CD4-positive, CD25-positive, alpha-beta regulatory T cell (primary cell): Measurements from ENCODE around the gene KCNG2. TPM values are rescaled to one million over a fixed set of nuclear protein-coding genes. Genes with fewer than 3 reads are reported as not detected.

Experiments used
- ATAC-seq, 2 donors: fragments of 150-1000 bp; cut with Tn5 transposase; one replicate each; pipeline ENCODE4 v1.10.0; 2021; ENCODE audit warnings: low read depth in 2 of 2, moderate number of reproducible peaks in 2 of 2, moderate library complexity in 1 of 2
- DNase-seq, 3 donors: peaks; one replicate each; pipeline versions ENCODE4 v3.0.0 to v3.0.0-alpha.2; 2012 to 2022; ENCODE audit warnings: mixed read lengths in 1 of 3
- H3K27ac ChIP-seq: one replicate; pipeline ENCODE4 v1.7.0; 2013; ENCODE audit warnings: mild to moderate bottlenecking, low read length; ENCODE audit not compliant: insufficient read depth, poor library complexity, severe bottlenecking
- H3K27me3 ChIP-seq: one replicate; pipeline ENCODE4 v1.7.0; 2013; ENCODE audit warnings: low read length; ENCODE audit not compliant: control insufficient read depth, insufficient read depth
- H3K36me3 ChIP-seq: one replicate; pipeline ENCODE4 v1.7.0; 2013; ENCODE audit warnings: mild to moderate bottlenecking, low read length, moderate library complexity; ENCODE audit not compliant: control insufficient read depth, insufficient read depth
- H3K4me1 ChIP-seq: 2 replicates; pipeline ENCODE4 v1.7.0; 2013; ENCODE audit warnings: mild to moderate bottlenecking, low read length; ENCODE audit not compliant: insufficient read depth, control insufficient read depth, poor library complexity, severe bottlenecking
- H3K4me3 ChIP-seq: one replicate; pipeline ENCODE4 v1.7.0; 2013; ENCODE audit warnings: low read depth, mild to moderate bottlenecking, low read length, moderate library complexity
- H3K9me3 ChIP-seq, 2 experiments: 1 replicate in 1 of 2; 2 replicates in 1 of 2; pipeline ENCODE4 v1.7.0; 2013; ENCODE audit warnings: low read length in 2 of 2, mild to moderate bottlenecking in 1 of 2, moderate library complexity in 1 of 2; ENCODE audit not compliant: control insufficient read depth in 2 of 2
- H3K27ac Mint-ChIP-seq, 3 donors: one replicate each; pipeline ENCODE4 v1.8.0; 2020 to 2022; ENCODE audit warnings: mild to moderate bottlenecking in 3 of 3, mixed read lengths in 3 of 3, moderate library complexity in 2 of 3
- H3K27me3 Mint-ChIP-seq: one replicate; pipeline ENCODE4 v1.8.0; 2022; ENCODE audit warnings: mild to moderate bottlenecking, mixed read lengths
- H3K36me3 Mint-ChIP-seq: one replicate; pipeline ENCODE4 v1.8.0; 2020; ENCODE audit warnings: mixed read lengths
- H3K4me1 Mint-ChIP-seq, 4 donors: one replicate each; pipeline ENCODE4 v1.8.0; 2020 to 2022; ENCODE audit warnings: mixed read lengths in 4 of 4, mild to moderate bottlenecking in 1 of 4
- H3K4me3 Mint-ChIP-seq, 4 donors: one replicate each; pipeline ENCODE4 v1.8.0; 2020 to 2022; ENCODE audit warnings: mild to moderate bottlenecking in 4 of 4, mixed read lengths in 4 of 4, moderate library complexity in 3 of 4
- H3K9me3 Mint-ChIP-seq, 7 donors: one replicate each; pipeline ENCODE4 v1.8.0; 2020 to 2022; ENCODE audit warnings: mixed read lengths in 7 of 7, mild to moderate bottlenecking in 3 of 7, moderate library complexity in 2 of 7
- polyA plus RNA-seq, 4 donors: library from polyadenylated mRNA; unstranded; fragments of 300-500 nt; fragmentation: Illumina TruSeq; gene quantifications; one replicate each; pipeline ENCODE4 v1.2.3, GENCODE V29; 2021
- total RNA-seq: library from RNA; stranded (reverse); gene quantifications from one replicate; pipeline ENCODE4 v1.2.3, GENCODE V29; 2022

KCNG2 gene
- total and polyA plus RNA-seq, 5 donors from 2014 or later: not detected

DNA sequence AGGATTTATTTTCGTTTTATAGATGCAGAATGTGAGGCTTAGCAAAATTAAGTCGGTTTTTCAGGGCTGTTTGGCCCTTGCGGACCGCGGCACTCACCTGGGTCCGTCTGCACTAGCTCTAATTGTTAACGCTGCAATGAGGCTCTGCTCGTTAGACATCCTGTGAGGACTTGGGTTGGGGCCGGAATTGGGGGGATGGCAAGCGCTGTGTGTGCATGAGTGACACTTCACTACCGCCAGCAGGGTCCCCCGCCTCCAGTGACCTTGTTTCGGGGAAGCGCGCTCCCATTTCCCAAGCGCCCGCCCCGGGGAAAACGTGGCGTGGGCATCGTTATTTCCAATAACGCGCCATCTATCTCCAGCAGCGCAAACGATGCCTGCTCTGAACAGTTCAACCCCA, 54.2 kb downstream of the KCNG2 start:
- no peaks in the 10 kb centered on the region for H3K27me3 ChIP-seq
- ATAC-seq (no peak), DNase-seq (no peak)
- H3K36me3 Mint-ChIP-seq: no peaks in the 10 kb centered on the region
- no peak overlapping the region for H3K4me3 ChIP-seq
- no peak overlapping the region for H3K4me3 Mint-ChIP-seq
- no peaks in the 10 kb centered on the region for H3K4me1 Mint-ChIP-seq
- no peak overlapping the region for H3K27ac Mint-ChIP-seq
- H3K9me3 ChIP-seq: no peaks in the 10 kb centered on the region
- no peaks in the 10 kb centered on the region for H3K4me1 ChIP-seq
- H3K27ac ChIP-seq: no peak overlapping the region
- H3K27me3 Mint-ChIP-seq: no peaks in the 10 kb centered on the region
- H3K36me3 ChIP-seq: no peaks in the 10 kb centered on the region
- H3K9me3 Mint-ChIP-seq: peaks cover 0 to 2% (median 0%) of the 10 kb centered on the region in 7 donors

DNA sequence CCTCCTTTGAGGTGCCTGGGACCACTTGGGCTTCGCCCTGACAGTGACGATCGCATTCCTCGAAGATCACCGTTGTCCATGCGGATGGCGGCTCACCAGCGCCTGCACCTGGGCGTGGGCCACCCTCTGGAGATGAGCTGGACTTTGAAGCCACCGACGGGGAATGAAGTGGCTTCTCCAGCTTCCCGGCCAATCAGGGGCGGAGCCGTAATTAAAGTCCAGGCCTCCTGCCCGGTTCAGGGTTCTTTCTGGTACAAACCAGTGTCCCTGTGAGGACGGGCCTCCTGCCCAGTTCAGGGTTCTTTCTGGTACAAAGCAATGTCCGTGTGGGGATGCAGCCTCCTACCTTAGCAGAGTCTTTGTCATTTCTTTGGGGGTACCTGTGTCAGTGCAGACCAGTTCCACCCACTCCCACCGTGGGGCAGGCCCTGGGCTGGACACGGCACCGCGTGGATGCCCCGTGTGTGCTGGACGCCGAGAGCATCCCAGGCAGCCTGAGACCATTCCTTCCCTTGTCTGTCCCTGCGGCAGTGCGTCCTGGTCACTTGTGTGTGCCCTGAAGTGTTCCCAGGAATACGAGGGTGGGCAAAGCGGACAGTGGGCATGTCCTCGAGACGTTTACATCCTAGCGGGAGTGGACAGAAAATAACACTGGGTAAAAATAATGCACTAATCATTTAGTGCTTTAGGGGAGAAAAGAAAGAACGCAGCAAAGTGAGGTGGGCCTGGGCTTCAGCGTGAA, 55.0 kb downstream of the KCNG2 start:
- ATAC-seq: no peak
- no peaks in the 10 kb centered on the region for H3K27me3 ChIP-seq
- peaks cover 0 to 5% (median 0%) of the 10 kb centered on the region in 4 donors for H3K4me1 Mint-ChIP-seq
- no peaks in the 10 kb centered on the region for H3K36me3 Mint-ChIP-seq
- no peaks in the 10 kb centered on the region for H3K4me1 ChIP-seq
- peaks cover 0 to 2% (median 0%) of the 10 kb centered on the region in 7 donors for H3K9me3 Mint-ChIP-seq
- no peaks in the 10 kb centered on the region for H3K36me3 ChIP-seq
- no peak overlapping the region for H3K4me3 Mint-ChIP-seq
- H3K4me3 ChIP-seq: no peak overlapping the region
- H3K27ac Mint-ChIP-seq: no peak overlapping the region
- H3K27me3 Mint-ChIP-seq: no peaks in the 10 kb centered on the region
- H3K27ac ChIP-seq: no peak overlapping the region
- H3K9me3 ChIP-seq: no peaks in the 10 kb centered on the region
- DNase-seq: no peak

DNA sequence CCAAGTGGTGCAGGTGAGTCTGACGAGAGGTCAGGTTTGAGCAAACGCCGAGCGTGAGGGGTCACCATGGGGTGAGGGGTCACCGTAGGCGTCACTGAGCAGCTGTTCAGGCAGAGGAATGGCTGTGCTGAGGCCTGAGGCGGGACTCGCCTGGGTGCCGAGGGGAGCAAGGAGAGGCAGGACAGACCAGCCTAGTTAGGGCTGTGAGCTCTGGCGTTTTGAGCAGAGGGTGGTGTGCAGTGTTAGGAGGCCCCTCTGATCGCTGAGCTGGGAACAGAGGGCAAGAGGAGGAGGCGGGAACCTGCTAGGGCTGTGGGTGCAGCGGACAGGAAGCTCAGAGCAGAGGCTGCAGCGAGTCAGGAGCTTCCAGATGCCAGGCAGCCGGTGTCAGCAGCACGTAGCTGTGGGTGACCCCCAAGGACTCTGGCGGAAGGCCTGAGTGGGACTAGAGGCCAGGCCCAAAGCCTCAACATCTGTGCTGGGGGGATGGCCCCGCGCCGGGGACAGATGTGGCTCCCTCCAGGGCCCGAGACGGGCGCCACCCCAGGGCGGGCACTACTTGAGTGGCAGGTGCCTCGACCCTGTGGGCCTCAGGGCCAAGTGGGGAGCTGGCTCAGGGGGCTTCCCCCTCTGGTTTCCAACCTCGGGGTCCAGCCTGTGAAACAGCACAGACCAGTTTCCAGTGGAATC, 55.7 kb downstream of the KCNG2 start:
- Mint-ChIP-seq H3K27ac (no peak overlapping the region), H3K9me3 (peaks cover 0 to 2% (median 0%) of the 10 kb centered on the region in 7 donors), H3K4me1 (peaks cover 0 to 5% (median 0%) of the 10 kb centered on the region in 4 donors), H3K4me3 (no peak overlapping the region), H3K36me3 (no peaks in the 10 kb centered on the region), H3K27me3 (no peaks in the 10 kb centered on the region)
- no peaks in the 10 kb centered on the region for H3K4me1 ChIP-seq
- H3K36me3 ChIP-seq: no peaks in the 10 kb centered on the region
- no peaks in the 10 kb centered on the region for H3K9me3 ChIP-seq
- H3K27me3 ChIP-seq: no peaks in the 10 kb centered on the region
- no peak overlapping the region for H3K4me3 ChIP-seq
- no peak overlapping the region for H3K27ac ChIP-seq
- DNase-seq (no peak), ATAC-seq (no peak)

DNA sequence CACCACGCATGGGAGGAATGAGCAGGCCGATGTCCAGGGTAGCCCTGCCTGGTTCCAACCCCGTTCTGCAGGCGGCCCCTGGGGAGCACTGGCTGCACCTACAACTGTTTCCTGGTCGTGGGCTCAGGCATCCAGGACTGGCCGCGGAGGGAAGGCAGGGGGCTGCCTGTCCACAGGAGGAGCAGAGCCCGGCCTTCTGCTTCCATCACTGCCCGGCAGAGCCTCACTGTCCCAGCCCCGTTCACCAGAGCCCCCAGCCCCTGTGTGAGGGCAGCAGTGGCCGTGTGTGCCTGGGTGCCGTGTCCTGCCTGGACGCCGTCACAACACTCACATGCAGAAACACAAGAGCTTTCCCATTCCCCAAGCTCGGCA, 56.2 kb downstream of the KCNG2 start:
- Histone ChIP-seq H3K27me3 (no peaks in the 10 kb centered on the region), H3K4me3 (no peak overlapping the region), H3K4me1 (no peaks in the 10 kb centered on the region), H3K9me3 (no peaks in the 10 kb centered on the region), H3K36me3 (no peaks in the 10 kb centered on the region), H3K27ac (no peak overlapping the region)
- Mint-ChIP-seq H3K36me3 (no peaks in the 10 kb centered on the region), H3K27me3 (no peaks in the 10 kb centered on the region), H3K27ac (no peak overlapping the region), H3K4me3 (no peak overlapping the region), H3K9me3 (peaks cover 0 to 2% (median 0%) of the 10 kb centered on the region in 7 donors), H3K4me1 (peaks cover 0 to 5% (median 0%) of the 10 kb centered on the region in 4 donors)
- DNase-seq: no peak
- ATAC-seq: no peak

DNA sequence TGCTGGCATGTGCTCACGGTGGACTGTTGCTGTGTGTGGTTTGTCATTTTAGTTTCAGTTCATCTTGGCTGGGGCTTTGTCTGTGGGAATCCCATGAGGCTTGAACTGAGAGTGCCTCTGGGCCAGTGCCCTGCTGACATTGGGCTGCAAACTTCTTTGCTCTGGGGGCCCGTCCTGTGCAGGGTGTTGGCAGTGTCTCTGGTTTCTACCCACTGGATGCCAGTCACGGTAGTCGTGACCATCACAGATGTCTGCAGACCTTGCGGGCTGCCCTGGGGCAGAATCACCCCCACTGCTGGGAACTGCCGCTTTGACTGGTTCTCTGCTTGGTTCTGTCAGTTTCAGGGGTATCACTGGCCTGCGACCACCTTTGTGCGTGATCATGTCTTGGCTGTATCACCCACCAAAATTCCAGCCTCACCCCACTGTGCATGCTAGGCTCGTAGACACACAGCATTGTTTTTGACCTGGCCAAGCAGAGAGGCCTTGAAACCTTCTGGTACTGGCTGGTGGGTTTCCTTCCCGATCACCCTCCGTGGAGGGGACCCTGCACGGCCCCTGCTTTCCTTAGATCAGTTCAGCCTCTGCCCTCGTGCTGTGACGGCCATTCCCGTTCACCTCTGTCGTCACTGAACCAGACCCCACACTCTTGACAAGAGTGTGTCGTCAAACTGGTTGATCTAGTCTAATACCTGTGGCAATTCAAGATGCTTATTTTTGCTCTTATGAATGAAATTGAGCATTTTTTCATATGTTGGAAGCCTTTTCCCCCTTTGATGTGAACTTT, 57.6 kb downstream of the KCNG2 start:
- no peaks in the 10 kb centered on the region for H3K27me3 Mint-ChIP-seq
- H3K4me3 Mint-ChIP-seq: no peak overlapping the region
- no peaks in the 10 kb centered on the region for H3K27me3 ChIP-seq

DNA sequence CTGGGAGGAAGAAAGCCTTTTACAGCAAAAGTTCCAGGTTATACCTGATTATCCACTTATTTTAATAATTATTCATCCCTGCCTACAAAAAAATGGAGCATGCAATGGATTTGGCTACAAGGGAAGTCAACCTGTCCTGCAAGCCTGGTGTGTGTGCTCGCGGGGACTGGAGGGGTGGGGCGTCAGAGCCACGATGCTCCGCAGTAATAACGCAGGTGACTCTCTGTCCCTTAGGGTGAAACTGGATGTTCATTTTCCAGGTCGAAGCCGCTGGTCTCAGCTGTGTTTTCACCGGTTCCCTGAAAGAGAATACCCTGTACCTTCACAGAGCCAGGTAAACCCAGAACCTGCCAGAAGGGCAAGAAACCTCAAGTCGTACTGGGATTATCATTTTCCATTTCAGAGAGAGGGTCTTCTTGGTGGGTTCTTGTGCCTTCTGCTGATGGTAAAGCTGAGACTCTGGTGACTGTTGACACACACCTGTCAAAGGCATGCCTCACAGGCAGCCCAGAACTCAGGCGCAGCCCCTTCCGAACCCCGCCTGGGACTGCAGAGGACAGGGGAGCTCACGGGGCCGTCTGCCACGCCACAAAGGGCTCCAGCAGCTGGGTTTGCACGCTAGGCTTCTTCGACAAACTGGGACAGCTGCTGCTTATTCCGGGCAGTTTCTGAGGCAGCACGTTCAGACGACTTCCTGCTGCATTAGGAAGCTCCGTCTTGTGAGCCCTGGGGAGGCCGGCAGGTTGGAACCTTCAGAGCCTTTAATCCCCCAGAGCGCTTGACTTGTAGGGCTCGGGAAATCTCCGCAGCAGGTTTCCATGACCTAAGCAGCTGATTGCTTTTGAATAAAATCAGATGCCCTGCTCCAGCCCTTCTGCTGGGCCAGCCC, 58.6 kb downstream of the KCNG2 start:
- Histone ChIP-seq H3K27me3 (no peaks in the 10 kb centered on the region), H3K4me3 (no peak overlapping the region), H3K4me1 (no peaks in the 10 kb centered on the region), H3K36me3 (no peaks in the 10 kb centered on the region), H3K27ac (no peak overlapping the region), H3K9me3 (no peaks in the 10 kb centered on the region)
- H3K4me3 Mint-ChIP-seq: no peak overlapping the region
- peaks cover 0 to 3% (median 2%) of the 10 kb centered on the region in 7 donors for H3K9me3 Mint-ChIP-seq
- DNase-seq (peak in 1 of 3 donors; percentile 16), ATAC-seq (no peak)
- no peaks in the 10 kb centered on the region for H3K27me3 Mint-ChIP-seq
- H3K27ac Mint-ChIP-seq: no peak overlapping the region
- H3K4me1 Mint-ChIP-seq: peaks cover 0 to 5% (median 0%) of the 10 kb centered on the region in 4 donors
- H3K36me3 Mint-ChIP-seq: no peaks in the 10 kb centered on the region

More for the DNA sequence above, 57.6 kb downstream of the KCNG2 start:
- H3K36me3 ChIP-seq: no peaks in the 10 kb centered on the region
- DNase-seq: no peak
- H3K4me1 ChIP-seq: no peaks in the 10 kb centered on the region
- ATAC-seq: no peak
- H3K4me3 ChIP-seq: no peak overlapping the region
- H3K27ac ChIP-seq: no peak overlapping the region
- H3K27ac Mint-ChIP-seq: peak overlapping the region in 1 of 3 donors; percentile 64
- peaks cover 0 to 5% (median 0%) of the 10 kb centered on the region in 4 donors for H3K4me1 Mint-ChIP-seq
- H3K9me3 Mint-ChIP-seq: peaks cover 0 to 2% (median 0%) of the 10 kb centered on the region in 7 donors
- no peaks in the 10 kb centered on the region for H3K36me3 Mint-ChIP-seq
- no peaks in the 10 kb centered on the region for H3K9me3 ChIP-seq

DNA sequence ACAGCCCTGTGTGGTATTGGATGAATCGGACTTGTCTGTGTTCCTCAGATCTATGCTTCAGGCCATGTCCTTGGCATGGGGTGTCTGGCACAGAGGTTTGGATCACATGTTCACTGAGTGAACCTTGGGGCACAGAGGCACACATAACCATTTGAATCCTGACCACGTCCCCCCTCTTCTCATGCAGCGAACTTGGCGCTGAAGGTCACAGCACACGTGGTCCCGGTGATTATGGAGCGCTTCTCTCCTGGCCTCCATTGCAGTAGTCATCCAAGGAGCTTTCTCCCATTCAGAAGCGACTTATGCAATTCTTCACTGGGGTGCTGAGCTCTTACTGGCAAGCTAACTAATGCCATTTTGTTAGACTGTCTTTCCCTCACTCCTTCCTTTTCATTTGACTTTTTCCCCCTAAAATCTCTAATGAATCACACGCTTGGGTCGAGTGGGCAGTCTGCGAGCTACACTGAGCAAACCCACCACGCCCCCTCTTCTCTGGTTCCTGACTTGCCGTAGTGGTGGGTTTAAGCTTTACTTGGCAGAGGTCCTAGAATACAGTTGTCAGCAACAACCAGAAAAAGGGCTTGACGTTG, 59.4 kb downstream of the KCNG2 start:
- Mint-ChIP-seq H3K4me1 (peaks cover 0 to 5% (median 0%) of the 10 kb centered on the region in 4 donors), H3K9me3 (peaks cover 2 to 11% (median 4%) of the 10 kb centered on the region in 7 donors), H3K36me3 (no peaks in the 10 kb centered on the region), H3K27me3 (no peaks in the 10 kb centered on the region), H3K27ac (no peak overlapping the region), H3K4me3 (no peak overlapping the region)
- H3K27ac ChIP-seq: no peak overlapping the region
- no peaks in the 10 kb centered on the region for H3K27me3 ChIP-seq
- peaks cover 0 to 4% of the 10 kb centered on the region in 2 experiments for H3K9me3 ChIP-seq
- H3K4me3 ChIP-seq: no peak overlapping the region
- H3K36me3 ChIP-seq: no peaks in the 10 kb centered on the region
- DNase-seq (no peak), ATAC-seq (no peak)
- H3K4me1 ChIP-seq: no peaks in the 10 kb centered on the region
